Fibroblast of gingiva (primary cell): Measurements from ENCODE around the gene BRD7.

Source experiments
- DNase-seq: peaks from one replicate; pipeline ENCODE4 v3.0.0-alpha.2; 2011; ENCODE audit warnings: low read depth

BRD7 gene

DNA sequence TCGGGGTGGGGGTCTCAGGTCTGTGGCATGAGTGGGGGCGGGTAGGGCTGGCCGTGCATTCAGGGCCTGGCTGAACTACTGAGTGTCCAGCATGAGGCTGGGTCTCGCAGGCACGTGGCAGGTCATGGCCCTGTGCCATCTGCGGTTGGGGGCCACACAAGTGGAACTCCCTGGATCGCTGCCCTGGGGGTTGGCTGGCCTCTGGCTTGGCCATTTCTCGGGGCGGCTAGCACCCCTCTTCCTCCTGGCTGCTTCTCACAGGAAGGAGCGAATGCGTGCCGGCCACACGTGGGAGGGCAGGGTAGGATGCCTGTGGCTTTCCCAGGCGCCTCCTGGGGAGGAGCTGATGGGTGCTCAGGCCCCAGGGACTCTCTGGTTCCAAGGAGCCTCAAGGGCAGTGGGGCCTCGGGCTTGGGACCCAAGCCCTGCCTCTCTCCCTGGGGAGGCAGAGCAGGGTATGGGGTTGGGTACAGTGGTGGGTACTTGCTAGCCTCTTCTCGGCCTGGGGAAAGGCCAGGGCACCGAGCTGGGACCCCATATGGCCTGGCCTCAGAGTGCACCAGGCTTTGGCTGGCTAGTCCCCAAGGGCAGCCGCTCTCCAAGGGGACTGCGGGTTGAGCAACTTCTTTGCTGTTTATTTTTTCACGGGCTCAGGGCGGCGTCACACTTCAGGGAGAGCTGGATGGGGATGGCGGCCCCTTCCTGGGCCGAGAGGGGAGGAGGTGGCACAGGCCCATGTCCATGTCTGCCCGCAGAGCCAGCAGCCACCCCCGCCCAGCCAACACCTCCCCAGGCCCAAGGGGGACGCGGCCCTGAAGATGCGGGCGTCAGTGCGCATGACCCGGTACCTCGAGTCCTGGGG, 65.0 kb downstream of the BRD7 start:
- peak; percentile 55 for DNase-seq

DNA sequence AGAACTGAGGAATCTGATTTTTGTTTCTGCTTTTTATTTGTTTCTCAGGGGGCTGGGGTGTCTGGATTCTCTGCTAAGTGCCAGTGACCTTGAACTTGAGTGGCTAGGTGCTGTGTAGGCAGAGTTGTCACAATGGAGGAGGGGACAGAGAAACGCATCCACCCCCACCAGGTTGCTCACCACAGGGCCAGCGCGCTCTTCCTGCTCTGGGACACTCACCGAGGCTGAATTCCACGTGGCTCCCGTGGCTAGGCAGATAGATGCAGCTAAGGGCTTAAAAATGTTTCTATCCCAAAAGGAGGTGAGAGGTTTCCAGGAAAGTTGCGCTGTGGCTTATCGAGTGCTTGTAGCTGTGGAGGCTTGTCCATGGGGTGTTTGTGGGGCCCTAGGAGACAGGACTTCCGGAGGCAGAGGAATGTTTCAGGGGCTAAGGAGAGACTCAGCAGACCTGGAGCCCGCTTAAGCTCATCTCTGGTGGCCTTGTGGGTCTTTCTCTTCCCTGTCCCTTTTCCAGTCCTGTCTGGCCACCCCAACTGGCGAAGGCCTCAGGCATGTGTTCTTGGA, 65.7 kb downstream of the BRD7 start:
- DNase-seq, result no peak

GRCh38 chr16:50302472-50303005, 66.2 kb downstream of the BRD7 start:
- no peak for DNase-seq

- peak; percentile 71 for DNase-seq
Observed at GRCh38 chr16:50301626-50302471, 66.9 kb downstream of the BRD7 start.

- peak; percentile 56 for DNase-seq
Observed at GRCh38 chr16:50300942-50301625, 67.7 kb downstream of the BRD7 start.

- no peak for DNase-seq
Observed at GRCh38 chr16:50299508-50300105, 69.2 kb downstream of the BRD7 start.

GRCh38 chr16:50298591-50299507, 69.9 kb downstream of the BRD7 start:
- DNase-seq, result no peak

GRCh38 chr16:50298075-50298460, 70.7 kb downstream of the BRD7 start:
- DNase-seq, result no peak

DNA sequence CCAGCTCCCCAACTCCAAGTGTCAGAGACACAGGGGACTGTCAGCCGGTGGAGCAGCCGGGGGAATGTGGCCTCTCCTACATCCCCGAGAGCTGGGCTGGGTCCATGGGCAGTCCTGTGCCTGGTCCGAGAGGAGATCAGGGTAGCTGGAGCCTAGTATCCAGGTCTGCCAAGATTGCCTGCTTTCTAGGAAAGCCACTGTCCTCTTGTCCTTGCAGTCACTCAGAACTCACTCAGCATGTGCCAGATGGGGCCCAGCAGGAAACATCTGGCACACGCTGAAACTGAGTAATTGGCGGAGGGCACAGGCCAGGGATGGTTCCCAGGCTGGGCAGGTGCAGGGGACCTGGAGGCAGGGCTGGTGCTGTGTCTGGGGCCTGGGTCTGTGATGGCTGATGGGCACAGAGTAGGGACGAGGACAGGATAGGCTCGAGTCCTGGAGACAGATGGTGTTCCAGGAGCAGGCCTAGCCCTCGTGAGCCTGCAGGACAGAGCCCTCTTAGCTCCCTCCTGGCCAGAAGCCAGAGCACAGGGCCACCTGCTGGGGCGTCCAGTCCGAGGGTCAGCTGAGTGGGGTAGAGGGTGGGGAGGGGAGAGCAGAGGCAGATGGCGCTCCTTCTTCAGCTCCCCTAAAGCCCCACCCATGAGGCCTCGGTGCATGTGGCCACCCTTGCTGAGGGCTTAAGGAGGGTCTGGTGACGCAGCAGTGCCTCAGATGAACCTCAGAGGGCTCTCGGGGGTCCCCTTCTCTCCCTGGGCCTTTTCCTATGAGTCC, 71.3 kb downstream of the BRD7 start:
- no peak for DNase-seq

GRCh38 chr16:50296807-50297206, 72.0 kb downstream of the BRD7 start:
- DNase-seq, result no peak

DNA sequence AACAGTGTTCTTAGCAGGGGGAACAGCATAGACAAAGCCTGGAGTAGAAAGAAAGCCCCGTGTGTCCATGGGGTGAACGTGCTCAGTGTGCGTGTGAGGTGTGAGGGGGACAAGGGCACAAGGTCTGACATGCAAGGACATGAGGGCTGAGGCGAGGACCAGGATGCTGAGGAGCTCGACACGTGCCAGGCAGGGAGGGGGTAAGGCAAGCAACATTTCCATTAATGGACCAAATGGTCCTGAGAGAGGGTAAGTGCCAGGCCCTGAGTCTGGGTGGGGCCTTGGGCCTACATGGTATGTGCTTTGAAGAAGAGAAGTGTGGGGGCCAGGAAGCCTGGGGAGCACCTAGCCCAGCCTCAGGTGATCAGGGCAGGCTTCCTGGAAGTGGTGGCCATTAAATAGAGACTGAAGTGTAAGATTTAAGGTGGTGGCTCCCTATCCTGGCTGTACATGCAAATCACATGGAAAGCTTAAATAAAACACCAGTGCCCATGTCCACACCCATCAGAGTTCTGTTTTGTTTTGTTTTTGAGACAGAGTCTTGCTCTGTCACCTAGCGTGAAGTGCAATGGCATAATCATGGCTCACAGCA, 73.2 kb downstream of the BRD7 start:
- no peak for DNase-seq

- DNase-seq, result no peak
Observed at GRCh38 chr16:50294955-50295354, 73.8 kb downstream of the BRD7 start.

GRCh38 chr16:50293994-50294855, 74.6 kb downstream of the BRD7 start:
- DNase-seq, result no peak

DNA sequence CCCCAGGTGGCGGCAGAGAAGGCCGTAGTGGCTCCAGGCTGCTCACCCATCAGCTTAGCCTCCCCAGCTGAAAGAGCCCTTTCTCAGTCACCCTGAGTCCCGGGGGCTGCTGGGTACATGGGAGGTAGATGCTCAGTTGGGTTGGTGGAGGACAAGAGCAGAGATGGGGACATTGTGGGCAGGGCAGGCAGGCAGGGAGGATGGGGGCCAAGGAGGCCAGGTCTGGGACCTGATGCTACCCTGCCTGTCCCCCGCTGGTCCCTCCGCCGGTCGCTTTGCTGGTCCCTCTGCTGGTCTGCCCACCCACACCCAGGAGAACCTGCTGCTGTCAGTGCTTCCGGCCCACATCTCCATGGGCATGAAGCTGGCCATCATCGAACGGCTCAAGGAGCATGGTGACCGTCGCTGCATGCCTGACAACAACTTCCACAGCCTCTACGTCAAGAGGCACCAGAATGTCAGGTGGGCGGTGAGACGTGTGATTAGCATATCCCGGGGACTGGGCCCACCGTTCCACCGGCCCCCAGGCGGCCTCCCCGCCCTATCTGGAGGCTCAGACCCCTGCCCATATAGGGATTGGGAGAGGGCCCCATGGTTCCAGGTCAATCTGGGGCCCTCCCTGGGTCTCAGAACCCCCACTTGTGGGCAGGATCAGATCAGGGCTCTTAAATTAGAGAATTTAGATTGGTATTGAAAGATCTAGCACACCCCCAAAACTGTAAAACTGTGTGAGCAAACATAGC, 75.6 kb downstream of the BRD7 start:
- DNase-seq, result no peak

- DNase-seq, result no peak
Observed at GRCh38 chr16:50292566-50292948, 76.2 kb downstream of the BRD7 start.

GRCh38 chr16:50291719-50292565, 76.8 kb downstream of the BRD7 start:
- DNase-seq, result no peak

DNA sequence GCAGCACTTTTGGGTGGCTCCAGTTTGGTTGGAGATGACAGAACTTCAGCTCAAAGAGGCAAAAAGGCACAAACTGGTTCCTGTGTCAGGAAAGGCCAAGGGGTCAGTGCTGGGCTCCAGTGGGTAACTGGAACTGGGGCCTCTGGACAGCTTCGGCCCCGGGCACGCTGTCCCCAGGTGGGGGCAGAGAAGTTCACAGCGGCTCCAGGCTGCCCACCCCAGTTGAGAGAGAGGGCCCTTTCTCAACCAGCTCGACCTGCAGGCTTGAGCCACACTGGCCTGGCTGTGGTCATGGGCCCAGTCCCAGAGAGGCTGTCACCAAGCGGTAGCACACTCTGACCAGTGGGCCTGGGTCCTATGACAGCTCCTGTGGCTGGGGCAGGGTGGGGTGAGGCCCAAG, 77.9 kb downstream of the BRD7 start:
- no peak for DNase-seq
